Measurements from ENCODE around the gene TFAP2D. TPM values are rescaled to one million over a fixed set of nuclear protein-coding genes. Genes with fewer than 3 reads are reported as not detected.

The TFAP2D gene
- total RNA-seq, 4 donors from 2014 or later: not detected

DNA sequence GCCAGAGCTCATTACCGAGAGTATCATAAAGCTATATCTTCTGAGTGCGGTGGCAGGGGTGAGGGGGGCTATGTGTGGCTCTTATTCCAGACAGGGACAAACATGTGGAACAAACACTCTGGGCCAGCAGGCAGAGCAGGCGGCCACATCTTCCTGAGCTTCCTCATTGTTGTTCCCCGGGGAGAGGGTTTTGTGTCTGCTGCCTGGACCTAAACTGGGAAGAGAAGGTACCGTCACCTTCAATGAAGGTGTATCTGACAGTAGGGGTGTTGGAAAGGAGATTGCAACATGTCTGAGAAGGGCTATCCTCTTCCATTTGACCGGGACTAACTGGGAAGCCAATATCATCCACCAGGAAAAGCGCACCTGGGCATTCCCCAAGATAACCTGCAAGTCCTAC is 1.6 kb upstream of the TFAP2D start:
- no peak for DNase-seq (ENCODE audit: low spot score)
- ATAC-seq (ENCODE audit: low FRiP score): no peak
- TF ChIP-seq, protein P1, sequence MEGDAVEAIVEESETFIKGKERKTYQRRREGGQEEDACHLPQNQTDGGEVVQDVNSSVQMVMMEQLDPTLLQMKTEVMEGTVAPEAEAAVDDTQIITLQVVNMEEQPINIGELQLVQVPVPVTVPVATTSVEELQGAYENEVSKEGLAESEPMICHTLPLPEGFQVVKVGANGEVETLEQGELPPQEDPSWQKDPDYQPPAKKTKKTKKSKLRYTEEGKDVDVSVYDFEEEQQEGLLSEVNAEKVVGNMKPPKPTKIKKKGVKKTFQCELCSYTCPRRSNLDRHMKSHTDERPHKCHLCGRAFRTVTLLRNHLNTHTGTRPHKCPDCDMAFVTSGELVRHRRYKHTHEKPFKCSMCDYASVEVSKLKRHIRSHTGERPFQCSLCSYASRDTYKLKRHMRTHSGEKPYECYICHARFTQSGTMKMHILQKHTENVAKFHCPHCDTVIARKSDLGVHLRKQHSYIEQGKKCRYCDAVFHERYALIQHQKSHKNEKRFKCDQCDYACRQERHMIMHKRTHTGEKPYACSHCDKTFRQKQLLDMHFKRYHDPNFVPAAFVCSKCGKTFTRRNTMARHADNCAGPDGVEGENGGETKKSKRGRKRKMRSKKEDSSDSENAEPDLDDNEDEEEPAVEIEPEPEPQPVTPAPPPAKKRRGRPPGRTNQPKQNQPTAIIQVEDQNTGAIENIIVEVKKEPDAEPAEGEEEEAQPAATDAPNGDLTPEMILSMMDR (IDR thresholded peaks at IDR 0.05): no peak

DNA sequence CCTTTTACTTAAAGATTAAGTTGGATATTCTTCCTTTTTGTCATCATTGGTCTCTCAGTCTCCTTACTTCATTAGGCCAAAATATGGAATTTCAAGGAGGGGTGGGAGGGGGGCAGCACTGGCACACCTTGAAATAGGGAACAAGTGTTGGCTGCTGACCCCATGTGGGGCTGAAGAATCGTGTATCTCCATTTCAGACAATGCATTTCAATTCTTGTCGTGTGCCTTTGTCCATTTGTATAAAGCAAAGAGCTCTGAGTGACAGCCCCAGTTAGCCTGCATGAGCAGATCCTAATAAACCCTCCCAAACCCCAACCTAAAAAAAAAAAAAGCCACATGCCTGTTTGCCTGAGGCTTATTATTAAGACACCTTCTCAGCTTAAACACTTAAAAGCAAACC is 1.0 kb upstream of the TFAP2D start:
- ATAC-seq (ENCODE audit: low FRiP score): no peak
- TF ChIP-seq, protein P1 (IDR thresholded peaks at IDR 0.05): no peak
- no peak for DNase-seq (ENCODE audit: low spot score)

DNA sequence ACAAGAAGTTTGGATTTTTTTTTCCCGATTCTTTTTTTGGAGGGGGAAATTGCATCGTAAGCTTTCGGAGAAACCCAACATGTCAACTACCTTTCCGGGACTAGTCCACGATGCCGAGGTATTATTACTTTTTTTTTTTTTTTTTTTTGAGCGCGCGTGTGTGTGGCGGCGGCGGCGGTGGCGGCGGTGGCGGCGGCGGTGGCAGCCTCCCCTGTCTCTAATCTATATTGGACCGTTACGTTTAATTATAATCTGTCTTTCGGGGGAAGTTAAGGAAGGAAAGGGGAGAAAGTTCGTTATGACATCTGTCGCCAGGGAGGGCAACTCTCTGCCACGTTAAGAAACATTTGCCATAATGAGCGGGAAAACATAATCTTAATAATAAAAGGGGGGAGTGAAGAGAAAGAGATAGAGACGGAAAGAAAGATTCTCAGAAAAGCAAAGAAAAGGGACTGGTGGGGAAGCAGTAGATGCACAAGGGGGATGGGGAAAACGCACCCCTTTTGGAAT is 706 bp downstream of the TFAP2D start:
- DNase-seq (ENCODE audit: low spot score) (no peak), ATAC-seq (ENCODE audit: low FRiP score) (no peak)
- TF ChIP-seq, protein P1 (IDR thresholded peaks at IDR 0.05): no peak

DNA sequence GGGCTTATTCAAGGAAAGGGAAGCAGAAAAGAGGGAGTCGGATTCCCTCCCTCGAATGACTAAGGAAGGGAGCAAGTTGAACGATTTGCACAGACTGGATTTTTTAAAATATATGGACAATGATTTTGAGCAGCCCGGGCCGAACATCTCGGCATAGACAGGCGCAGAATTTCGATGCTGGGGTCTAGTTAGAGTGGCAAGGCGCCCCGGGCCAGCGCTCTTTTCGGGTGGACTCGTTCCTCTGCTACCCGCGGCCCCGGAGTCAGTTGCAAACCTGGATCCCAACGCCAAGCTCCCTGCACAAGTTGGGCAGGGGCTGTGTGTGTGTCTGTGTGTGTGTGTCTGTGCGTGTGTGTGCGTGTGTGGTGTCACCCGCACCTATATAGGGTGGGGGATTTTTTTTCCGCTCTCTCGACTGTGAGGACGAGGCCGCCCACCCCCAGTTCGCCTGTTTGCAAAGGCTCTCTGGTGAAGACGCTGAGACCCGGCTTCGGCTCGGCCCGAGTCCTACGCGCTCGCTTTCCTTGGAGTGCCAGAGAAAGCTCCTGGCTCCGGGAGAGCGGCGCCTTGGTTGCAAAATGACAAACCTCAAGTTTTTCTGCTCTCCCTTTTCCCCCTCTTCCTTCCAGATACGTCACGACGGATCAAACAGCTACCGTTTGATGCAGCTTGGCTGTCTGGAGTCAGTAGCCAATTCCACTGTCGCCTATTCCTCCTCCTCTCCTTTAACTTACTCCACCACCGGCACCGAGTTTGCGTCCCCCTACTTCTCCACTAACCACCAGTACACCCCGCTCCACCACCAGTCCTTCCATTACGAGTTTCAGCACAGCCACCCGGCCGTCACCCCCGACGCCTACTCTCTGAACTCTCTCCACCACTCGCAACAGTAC is 1.4 kb downstream of the TFAP2D start:
- TF ChIP-seq, protein P1 (IDR thresholded peaks at IDR 0.05): no peak
- no peak for ATAC-seq (ENCODE audit: low FRiP score)
- no peak for DNase-seq (ENCODE audit: low spot score)

DNA sequence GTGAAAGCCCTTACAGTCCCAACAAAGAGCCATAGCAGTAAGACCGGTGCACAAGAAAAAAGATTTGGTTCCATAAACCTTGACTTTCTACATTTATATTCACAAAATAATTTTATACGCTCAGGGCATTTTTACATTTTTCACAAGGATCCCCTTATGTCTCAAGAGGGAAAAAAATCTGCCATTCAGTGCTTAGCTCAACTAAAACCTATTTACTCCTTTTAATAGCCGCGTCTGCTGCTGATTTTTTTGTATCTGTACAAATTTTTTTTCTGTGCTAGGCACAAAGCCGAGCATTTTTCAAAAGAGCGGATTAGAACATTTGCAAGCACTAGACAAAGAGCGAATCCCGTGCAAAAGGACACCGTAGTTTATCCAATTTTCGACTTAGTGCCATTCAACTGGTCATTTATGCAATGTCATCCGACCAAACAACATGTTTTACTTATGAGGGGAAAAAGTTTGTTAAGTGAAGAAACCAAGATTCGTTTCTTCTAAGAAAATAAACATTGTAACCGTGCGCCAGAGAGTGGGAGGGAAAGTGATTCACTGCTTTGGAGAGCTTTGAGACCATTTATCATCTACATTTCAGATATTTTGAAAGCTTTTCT is 3.7 kb downstream of the TFAP2D start:
- DNase-seq (ENCODE audit: low spot score): no peak
- TF ChIP-seq, protein P1 (IDR thresholded peaks at IDR 0.05): no peak
- ATAC-seq (ENCODE audit: low FRiP score): no peak

DNA sequence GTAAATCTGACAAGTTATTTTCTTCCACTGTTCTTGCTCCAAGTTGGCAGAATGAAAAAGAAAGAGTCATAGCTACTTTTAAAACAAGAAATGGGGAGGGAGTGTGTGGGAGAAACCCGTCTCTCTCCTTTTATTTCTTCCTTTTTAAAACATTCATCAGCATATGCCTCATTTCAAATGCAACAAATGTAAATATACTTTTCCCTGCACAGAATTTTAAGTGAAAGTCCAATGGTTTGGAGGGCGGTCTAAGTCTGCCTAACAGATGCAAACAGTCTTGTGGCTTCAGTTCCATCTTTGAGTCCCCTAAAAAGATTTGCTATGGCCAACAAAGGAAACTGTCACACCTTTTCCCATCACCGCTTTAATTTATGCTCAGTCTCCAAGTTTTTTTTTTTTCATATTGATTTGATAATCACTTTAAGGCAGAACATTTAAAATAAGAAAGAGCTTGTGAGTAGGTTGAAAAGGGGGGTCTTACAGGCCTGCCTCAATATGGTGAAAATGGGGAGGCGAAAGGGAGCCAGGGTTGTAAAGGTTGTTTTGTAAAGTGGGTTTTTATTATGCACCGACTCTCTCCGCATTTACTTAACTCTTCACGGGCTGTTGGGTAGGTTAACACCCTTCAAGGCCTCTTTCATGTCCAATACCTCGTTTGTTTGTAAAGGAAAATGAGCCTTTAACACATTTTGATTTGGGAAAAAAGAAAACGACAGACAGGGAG is 4.6 kb downstream of the TFAP2D start:
- no peak for ATAC-seq (ENCODE audit: low FRiP score)
- TF ChIP-seq, protein P1 (IDR thresholded peaks at IDR 0.05): no peak
- no peak for DNase-seq (ENCODE audit: low spot score)
